K562 (cell line): Measurements from ENCODE around the gene TMF1. TPM values are rescaled to one million over a fixed set of nuclear protein-coding genes. Genes with fewer than 3 reads are reported as not detected.

Experiments used
- ATAC-seq: fragments of 200-7000 bp; cut with Tn5 transposase; 3 replicates; pipeline ENCODE4 v1.9.1; 2020; ENCODE audit warnings: moderate library complexity
- BruUV-seq: library from RNA; stranded (reverse); fragments of 400-500 nt; replicated peaks from 2 replicates; lab custom pipeline; 2021; lab: Mats Ljungman, UMichigan
- CTCF ChIA-PET: fragments of 300-600 bp; formaldehyde crosslinking; extraction: SDS; loops from one replicate; lab custom pipeline; 2021; ENCODE audit warnings: low intra/inter-chr PET ratio; lab: Yijun Ruan, JAX
- POLR2A ChIA-PET: fragments of 300-600, 350-650 bp; sonication (Branson Sonifier 250); formaldehyde crosslinking; extraction: SDS; loops from one replicate; lab custom pipeline; 2021; ENCODE audit warnings: antibody characterized with exemption, inconsistent platforms; lab: Yijun Ruan, JAX
- DNase-seq, 4 experiments: peaks; one replicate each; pipeline versions ENCODE4 v3.0.0 to v3.0.0-alpha.2; 2011 to 2018; ENCODE audit warnings: low spot score in 3 of 4, mixed read lengths in 3 of 4; ENCODE audit errors: extremely low read depth in 1 of 4
- FAIRE-seq: peaks from 2 replicates; lab custom pipeline; 2011; peaks lifted over from hg19 to GRCh38; lab: Jason Lieb, UNC
- H2AFZ ChIP-seq: 2 replicates; pipeline ENCODE4 v1.6.0; 2011; ENCODE audit warnings: low read depth, low read length, control low read depth, inconsistent platforms
- H3K27ac ChIP-seq: fragments of 200-600 bp; 3 replicates; pipeline ENCODE4 v1.8.0; 2011; ENCODE audit warnings: low read depth, mild to moderate bottlenecking, control low read depth, inconsistent platforms, low read length, moderate library complexity, mixed read lengths; ENCODE audit errors: extremely low read depth
- H3K27me3 ChIP-seq, 2 experiments: fragments of 300-600 bp in 1 of 2; 2 replicates in 1 of 2; 3 replicates in 1 of 2; pipeline versions ENCODE4 v1.6.0 to v1.8.0; 2011; ENCODE audit warnings: inconsistent platforms in 2 of 2, low read length in 2 of 2, mild to moderate bottlenecking in 1 of 2, mixed read lengths in 1 of 2, moderate library complexity in 1 of 2; ENCODE audit not compliant: control insufficient read depth in 2 of 2, insufficient read depth in 2 of 2
- H3K36me3 ChIP-seq: fragments of 300-600 bp; 3 replicates; pipeline ENCODE4 v1.8.0; 2011; ENCODE audit warnings: mild to moderate bottlenecking, low read length, inconsistent platforms; ENCODE audit not compliant: control insufficient read depth, insufficient read depth
- H3K4me1 ChIP-seq, 2 experiments: fragments of 200-600 bp in 1 of 2; replicated peaks in 1 of 2; 2 replicates in 1 of 2; 3 replicates in 1 of 2; pipeline versions ENCODE4 v1.5.1 to v1.8.0; 2011; ENCODE audit warnings: inconsistent platforms in 2 of 2, low read length in 2 of 2, mild to moderate bottlenecking in 1 of 2, mixed read lengths in 1 of 2, moderate library complexity in 1 of 2; ENCODE audit not compliant: control insufficient read depth in 2 of 2, insufficient read depth in 2 of 2
- H3K4me2 ChIP-seq: 2 replicates; pipeline ENCODE4 v1.6.1; 2011; ENCODE audit warnings: low read length, control low read depth, inconsistent platforms, mixed read lengths; ENCODE audit not compliant: insufficient read depth
- H3K4me3 ChIP-seq: fragments of 200-600 bp; sonication (generic), shearing (Covaris generic); 2 replicates; pipeline ENCODE4 v1.5.1; 2016; ENCODE audit warnings: control low read depth, inconsistent platforms
- H3K79me2 ChIP-seq: fragments of 200-600 bp; 3 replicates; pipeline ENCODE4 v1.8.0; 2011; ENCODE audit warnings: low read length, inconsistent platforms; ENCODE audit not compliant: control insufficient read depth, insufficient read depth
- H3K9ac ChIP-seq, 2 experiments: 2 replicates each; pipeline versions ENCODE4 v1.6.0 to v1.6.1; 2011; ENCODE audit warnings: low read depth in 2 of 2, low read length in 2 of 2, control low read depth in 1 of 2, inconsistent platforms in 1 of 2, mild to moderate bottlenecking in 1 of 2, mixed read lengths in 1 of 2; ENCODE audit not compliant: insufficient read depth in 1 of 2
- H3K9me1 ChIP-seq: one replicate; pipeline ENCODE4 v1.6.0; 2011; ENCODE audit warnings: inconsistent platforms, mild to moderate bottlenecking, low read length, moderate library complexity; ENCODE audit not compliant: control insufficient read depth, insufficient read depth
- H3K9me3 ChIP-seq: replicated peaks from 2 replicates; pipeline ENCODE4 v1.5.1; 2011; ENCODE audit warnings: low read depth, low read length, inconsistent platforms; ENCODE audit not compliant: control insufficient read depth, insufficient read depth
- H4K20me1 ChIP-seq: replicated peaks from 2 replicates; pipeline ENCODE4 v1.6.1; 2011; ENCODE audit warnings: low read length, inconsistent platforms, mixed read lengths; ENCODE audit not compliant: control insufficient read depth, insufficient read depth
- BACH1 ChIP-seq: fragments of 200-800 bp; sonication (Bioruptor generic); IDR thresholded peaks from 2 replicates; pipeline ENCODE4 v1.6.1; 2016; ENCODE audit warnings: missing genetic modification characterization, missing compliant biosample characterization
- HDAC8 ChIP-seq: fragments of 450-650 bp; IDR thresholded peaks from 2 replicates; pipeline ENCODE4 v1.6.1; 2016; ENCODE audit warnings: mild to moderate bottlenecking, missing genetic modification characterization, moderate library complexity, missing compliant biosample characterization
- IRF2 ChIP-seq: sonication (generic); formaldehyde crosslinking; IDR thresholded peaks from 2 replicates; pipeline ENCODE4 v1.8.1; 2022; ENCODE audit warnings: mild to moderate bottlenecking, missing genetic modification reagents
- MCM7 ChIP-seq, 2 experiments: fragments of 450-650 bp; IDR thresholded peaks; 2 replicates each; pipeline ENCODE4 v1.6.1; 2016 to 2018
- NR2F6 ChIP-seq: fragments of 450-650 bp; formaldehyde crosslinking; IDR thresholded peaks from 2 replicates; pipeline ENCODE4 v1.4.0; 2020; ENCODE audit warnings: mild to moderate bottlenecking
- NR3C1 ChIP-seq: sonication (generic); formaldehyde crosslinking; IDR thresholded peaks from 2 replicates; pipeline ENCODE4 v1.8.1; 2022; ENCODE audit warnings: missing genetic modification reagents
- NRF1 ChIP-seq, 2 experiments: fragments of 450-650 bp; IDR thresholded peaks in 1 of 2; conservative IDR thresholded peaks in 1 of 2; 2 replicates each; pipeline ENCODE4 v1.6.1; 2014; ENCODE audit warnings: mild to moderate bottlenecking in 2 of 2
- POLR2G ChIP-seq: fragments of 200-400 bp; formaldehyde crosslinking; IDR thresholded peaks from 2 replicates; pipeline ENCODE4 v1.6.1; 2017; ENCODE audit warnings: low read depth, mild to moderate bottlenecking, antibody characterized with exemption, low read length, moderate library complexity
- TCF7 ChIP-seq: sonication (generic); IDR thresholded peaks from 2 replicates; pipeline ENCODE4 v1.6.1; 2016; ENCODE audit warnings: antibody characterized with exemption, borderline replicate concordance
- XRCC5 ChIP-seq: fragments of 200-400 bp; formaldehyde crosslinking; IDR thresholded peaks from 2 replicates; pipeline ENCODE4 v1.6.1; 2017; ENCODE audit warnings: low read depth, mild to moderate bottlenecking, low read length
- WGBS: fragments of 100-300 bp; shearing (Covaris generic); methylation state at CpG from one replicate; pipeline ENCODE4 v1.1.6; 2016; ENCODE audit warnings: low coverage, mixed read lengths; ENCODE audit not compliant: insufficient coverage; ENCODE audit errors: missing lambda C conversion rate; 5-methylcytosine and 5-hydroxymethylcytosine counted together
- in situ Hi-C: fragments of 300-500 bp; cut with MboI; formaldehyde crosslinking; loops from 4 replicates; pipeline ENCODE4 v1.15.0; 2018; ENCODE audit warnings: inconsistent platforms, mixed read lengths
- intact Hi-C: fragments of 100-400 bp; cut with micrococcal nuclease; formaldehyde crosslinking; loops from 2 replicates; pipeline ENCODE4 v1.14.2; 2022
- polyA plus RNA-seq, 8 experiments: library from polyadenylated mRNA; depleted of rRNA in 4 of 8; stranded (reverse) in 5 of 8; unstranded in 3 of 8; fragments of >200 nt; fragmentation: Nextera tagmentation in 2 of 8; fragmentation: Illumina TruSeq in 1 of 8; extraction: Ambion mirVana in 2 of 8; extraction: Trizol in 1 of 8; gene quantifications; 2 replicates each; pipeline versions ENCODE4 v1.2.1 to v1.2.3, GENCODE V29; 2011 to 2014; ENCODE audit warnings: inconsistent platforms in 1 of 8, missing spikeins in 1 of 8
- total RNA-seq, 7 experiments: library from RNA; depleted of rRNA in 6 of 7; stranded (reverse); fragments of >200 nt in 6 of 7; fragmentation: Illumina TruSeq in 2 of 7; extraction: Trizol in 2 of 7; gene quantifications; 2 replicates each; pipeline versions ENCODE4 v1.2.1 to v1.2.3, GENCODE V29; 2011 to 2021; ENCODE audit warnings: low replicate concordance in 1 of 7

Gene TMF1
- total and polyA plus RNA-seq, 9 of the 15 experiments (the other 6 are each of a cell fraction or from before 2014, with no cell fraction given): 3.1 to 13.9 (median 10.3) TPM

DNA sequence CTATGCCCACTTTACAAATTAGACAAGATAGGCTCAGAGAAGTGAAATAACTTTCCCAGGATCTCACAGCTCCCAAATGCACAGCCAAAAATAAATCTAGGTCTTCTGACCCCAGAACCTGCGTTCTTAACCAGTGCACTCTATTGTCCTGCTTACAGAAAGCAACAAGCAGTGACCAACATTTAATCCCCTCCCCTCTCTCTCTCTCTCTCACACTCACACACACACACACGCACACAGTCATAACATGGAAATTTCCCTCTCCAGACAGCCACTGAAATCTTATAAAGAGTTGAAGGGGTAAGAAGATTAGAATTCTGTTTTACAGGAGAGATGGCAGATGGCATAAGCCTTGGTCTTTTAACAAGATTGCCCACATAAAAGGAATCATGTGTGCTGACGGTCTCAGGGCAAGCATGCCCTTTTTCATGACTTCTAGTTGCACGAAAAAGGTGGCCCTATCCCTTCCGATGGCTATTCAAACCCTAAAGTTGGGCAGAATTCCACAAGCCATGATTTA lies 68.1 kb downstream of the TMF1 start:
- Histone ChIP-seq H3K27ac (no peak overlapping the region), H3K9me1 (no peaks in the 10 kb centered on the region), H4K20me1 (no peaks in the 10 kb centered on the region), H3K27me3 (no peaks in the 10 kb centered on the region), H3K36me3 (peaks cover 53% of the 10 kb centered on the region; the same call in 2 of the 3 replicates), H3K79me2 (no peaks in the 10 kb centered on the region), H2AFZ (no peak overlapping the region), H3K9me3 (no peaks in the 10 kb centered on the region), H3K9ac (no peak overlapping the region), H3K4me1 (no peaks in the 10 kb centered on the region), H3K4me3 (no peak overlapping the region), H3K4me2 (no peak overlapping the region)
- no peak for FAIRE-seq
- CTCF ChIA-PET: no interaction called here
- 92% methylated on average over 4 of the region's 5 CpGs for WGBS
- no TSS peak for BruUV-seq
- TF ChIP-seq TCF7 (no peak), XRCC5 (no peak), BACH1 (tag) (no peak), NRF1 (conservative IDR thresholded peaks at IDR 0.05 in 1 of 2, IDR thresholded peaks at IDR 0.05 in 1 of 2) (no peak), MCM7 (IDR thresholded peaks at IDR 0.05) (no peak), NR2F6 (CRISPR knock-in tag) (no peak), NR3C1 (CRISPR knock-in tag) (no peak), IRF2 (CRISPR knock-in tag) (no peak), POLR2G (no peak), HDAC8 (tag) (no peak)
- POLR2A ChIA-PET: no interaction called here
- intact Hi-C loops: no loop called here
- no peak for ATAC-seq
- DNase-seq: no peak
- in situ Hi-C loops: no loop called here
